HuH-7.5 (cell line): ENCODE measurements around the gene STK35.
A peak's percentile ranks its signal among the peaks of the same experiment; 100 is the strongest.
"Not testable (repeated sequence)": the region's sequence is repeated elsewhere in the genome, so short reads cannot be mapped to it uniquely, and the experiment has no call there.

Experiments
- DNase-seq: peaks from one replicate; pipeline ENCODE4 v3.0.0; 2011; ENCODE audit warnings: low spot score

Gene STK35

GRCh38 chr20:2162823-2163166 lies 61.2 kb downstream of the STK35 start:
- DNase-seq = no peak

GRCh38 chr20:2163312-2163711 lies 61.7 kb downstream of the STK35 start:
- DNase-seq = no peak

GRCh38 chr20:2163757-2164156 lies 62.1 kb downstream of the STK35 start:
- no peak for DNase-seq

GRCh38 chr20:2164421-2164820 lies 62.8 kb downstream of the STK35 start:
- DNase-seq = no peak

- no peak for DNase-seq
Measured at GRCh38 chr20:2164966-2165365, 63.3 kb downstream of the STK35 start.

- no peak for DNase-seq
Measured at GRCh38 chr20:2165871-2166270, 64.2 kb downstream of the STK35 start.

GRCh38 chr20:2167112-2167511 lies 65.5 kb downstream of the STK35 start:
- no peak for DNase-seq

- no peak for DNase-seq
Measured at GRCh38 chr20:2168946-2169345, 67.3 kb downstream of the STK35 start.

GRCh38 chr20:2169456-2170088 lies 67.9 kb downstream of the STK35 start:
- no peak for DNase-seq

- DNase-seq = no peak
Measured at GRCh38 chr20:2170404-2170803, 68.8 kb downstream of the STK35 start.

GRCh38 chr20:2171266-2171790 lies 69.7 kb downstream of the STK35 start:
- no peak for DNase-seq

- not testable (repeated sequence) for DNase-seq
Measured at GRCh38 chr20:2171840-2172239, 70.2 kb downstream of the STK35 start.

GRCh38 chr20:2172305-2173175 lies 70.9 kb downstream of the STK35 start:
- DNase-seq = peak; percentile 87

GRCh38 chr20:2173186-2173585 lies 71.6 kb downstream of the STK35 start:
- no peak for DNase-seq

- no peak for DNase-seq
Measured at GRCh38 chr20:2174067-2174466, 72.4 kb downstream of the STK35 start.

GRCh38 chr20:2176946-2177345 lies 75.3 kb downstream of the STK35 start:
- DNase-seq = no peak

- no peak for DNase-seq
Measured at GRCh38 chr20:2178318-2179232, 76.9 kb downstream of the STK35 start.

- DNase-seq = no peak
Measured at GRCh38 chr20:2179233-2179580, 77.6 kb downstream of the STK35 start.

- DNase-seq = no peak
Measured at GRCh38 chr20:2179949-2180348, 78.3 kb downstream of the STK35 start.

- no peak for DNase-seq
Measured at GRCh38 chr20:2183381-2183780, 81.8 kb downstream of the STK35 start.

- not testable (repeated sequence) for DNase-seq
Measured at GRCh38 chr20:2184933-2185332, 83.3 kb downstream of the STK35 start.

- no peak for DNase-seq
Measured at GRCh38 chr20:2195614-2196013, 94.0 kb downstream of the STK35 start.
